SK-N-SH treated with all-trans-retinoic acid at 6 μM for 48 hours (cell line): ENCODE data around the gene TBXT.

ENCODE experiments used
- ARNTL ChIP-seq: fragments of 450-650 bp; formaldehyde crosslinking; IDR thresholded peaks from 2 replicates; pipeline ENCODE4 v1.5.0; 2020; ENCODE audit warnings: low read depth, mild to moderate bottlenecking, moderate library complexity, borderline replicate concordance
- OSR1 ChIP-seq: fragments of 250-450 bp; sonication (Bioruptor Pico); IDR thresholded peaks from 2 replicates; pipeline ENCODE4 v1.8.0; 2022; ENCODE audit warnings: moderate library complexity, mild to moderate bottlenecking, inconsistent platforms
- RARB ChIP-seq: fragments of 250-450 bp; sonication (Bioruptor Pico); IDR thresholded peaks from 2 replicates; pipeline ENCODE4 v1.8.0; 2021; ENCODE audit warnings: mild to moderate bottlenecking, moderate library complexity
- TOX ChIP-seq: fragments of 250-450 bp; sonication (Bioruptor Pico); IDR thresholded peaks from 2 replicates; pipeline ENCODE4 v1.8.0; 2021; ENCODE audit warnings: mild to moderate bottlenecking, moderate library complexity, borderline replicate concordance
- ZNF70 ChIP-seq: fragments of 450-650 bp; formaldehyde crosslinking; IDR thresholded peaks from 2 replicates; pipeline ENCODE4 v1.5.0; 2020; ENCODE audit warnings: mild to moderate bottlenecking, moderate library complexity
- TF ChIP-seq, protein P1 (sequence below): fragments of 250-450 bp; sonication (Bioruptor Pico); IDR thresholded peaks from 2 replicates; pipeline ENCODE4 v1.8.0; 2020; ENCODE audit warnings: mild to moderate bottlenecking, moderate library complexity, borderline replicate concordance
- TF ChIP-seq, protein P2 (sequence below): fragments of 250-450 bp; sonication (Bioruptor Pico); IDR thresholded peaks from 2 replicates; pipeline ENCODE4 v1.5.1; 2020; ENCODE audit warnings: low read depth, mild to moderate bottlenecking, moderate library complexity
- TF ChIP-seq, protein P3 (sequence below): fragments of 250-450 bp; sonication (Bioruptor Pico); IDR thresholded peaks from 2 replicates; pipeline ENCODE4 v1.8.0; 2021; ENCODE audit warnings: low read depth, mild to moderate bottlenecking, moderate library complexity, borderline replicate concordance
- TF ChIP-seq, protein P4 (sequence below): fragments of 250-450 bp; sonication (Bioruptor Pico); IDR thresholded peaks from 2 replicates; pipeline ENCODE4 v1.5.0; 2020; ENCODE audit warnings: mild to moderate bottlenecking, moderate library complexity
- TF ChIP-seq, protein P5 (sequence below): fragments of 250-450 bp; sonication (Bioruptor Pico); IDR thresholded peaks from 2 replicates; pipeline ENCODE4 v1.5.1; 2021; ENCODE audit warnings: mild to moderate bottlenecking, moderate library complexity

DNA sequence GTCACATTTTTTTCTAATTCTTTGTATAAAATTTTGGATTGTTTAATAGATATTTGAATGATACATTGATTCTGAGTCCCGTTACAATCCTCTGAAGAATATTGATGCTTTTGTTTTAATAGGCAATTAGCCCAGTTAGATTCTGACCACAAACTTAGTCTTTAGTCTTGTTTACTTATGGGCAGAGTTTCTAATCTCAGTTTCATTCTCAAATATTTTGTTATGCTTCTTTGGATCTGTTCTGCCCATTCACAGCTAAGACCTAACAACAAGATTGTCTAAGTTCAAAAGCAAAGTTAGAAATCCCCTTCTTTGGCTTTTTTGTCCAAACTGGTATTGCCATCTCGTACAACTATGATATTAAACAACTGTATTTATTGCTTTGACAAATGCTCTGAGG is 58.0 kb downstream of the TBXT start:
- TF ChIP-seq, protein P1, sequence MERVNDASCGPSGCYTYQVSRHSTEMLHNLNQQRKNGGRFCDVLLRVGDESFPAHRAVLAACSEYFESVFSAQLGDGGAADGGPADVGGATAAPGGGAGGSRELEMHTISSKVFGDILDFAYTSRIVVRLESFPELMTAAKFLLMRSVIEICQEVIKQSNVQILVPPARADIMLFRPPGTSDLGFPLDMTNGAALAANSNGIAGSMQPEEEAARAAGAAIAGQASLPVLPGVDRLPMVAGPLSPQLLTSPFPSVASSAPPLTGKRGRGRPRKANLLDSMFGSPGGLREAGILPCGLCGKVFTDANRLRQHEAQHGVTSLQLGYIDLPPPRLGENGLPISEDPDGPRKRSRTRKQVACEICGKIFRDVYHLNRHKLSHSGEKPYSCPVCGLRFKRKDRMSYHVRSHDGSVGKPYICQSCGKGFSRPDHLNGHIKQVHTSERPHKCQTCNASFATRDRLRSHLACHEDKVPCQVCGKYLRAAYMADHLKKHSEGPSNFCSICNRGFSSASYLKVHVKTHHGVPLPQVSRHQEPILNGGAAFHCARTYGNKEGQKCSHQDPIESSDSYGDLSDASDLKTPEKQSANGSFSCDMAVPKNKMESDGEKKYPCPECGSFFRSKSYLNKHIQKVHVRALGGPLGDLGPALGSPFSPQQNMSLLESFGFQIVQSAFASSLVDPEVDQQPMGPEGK (CRISPR knock-in tag): no peak
- TF ChIP-seq RARB (no peak), ZNF70 (no peak), OSR1 (CRISPR knock-in tag) (no peak), TOX (CRISPR knock-in tag) (no peak), ARNTL (no peak)
- TF ChIP-seq, protein P2, sequence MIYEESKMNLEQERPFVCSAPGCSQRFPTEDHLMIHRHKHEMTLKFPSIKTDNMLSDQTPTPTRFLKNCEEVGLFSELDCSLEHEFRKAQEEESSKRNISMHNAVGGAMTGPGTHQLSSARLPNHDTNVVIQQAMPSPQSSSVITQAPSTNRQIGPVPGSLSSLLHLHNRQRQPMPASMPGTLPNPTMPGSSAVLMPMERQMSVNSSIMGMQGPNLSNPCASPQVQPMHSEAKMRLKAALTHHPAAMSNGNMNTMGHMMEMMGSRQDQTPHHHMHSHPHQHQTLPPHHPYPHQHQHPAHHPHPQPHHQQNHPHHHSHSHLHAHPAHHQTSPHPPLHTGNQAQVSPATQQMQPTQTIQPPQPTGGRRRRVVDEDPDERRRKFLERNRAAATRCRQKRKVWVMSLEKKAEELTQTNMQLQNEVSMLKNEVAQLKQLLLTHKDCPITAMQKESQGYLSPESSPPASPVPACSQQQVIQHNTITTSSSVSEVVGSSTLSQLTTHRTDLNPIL: no peak
- TF ChIP-seq, protein P3, sequence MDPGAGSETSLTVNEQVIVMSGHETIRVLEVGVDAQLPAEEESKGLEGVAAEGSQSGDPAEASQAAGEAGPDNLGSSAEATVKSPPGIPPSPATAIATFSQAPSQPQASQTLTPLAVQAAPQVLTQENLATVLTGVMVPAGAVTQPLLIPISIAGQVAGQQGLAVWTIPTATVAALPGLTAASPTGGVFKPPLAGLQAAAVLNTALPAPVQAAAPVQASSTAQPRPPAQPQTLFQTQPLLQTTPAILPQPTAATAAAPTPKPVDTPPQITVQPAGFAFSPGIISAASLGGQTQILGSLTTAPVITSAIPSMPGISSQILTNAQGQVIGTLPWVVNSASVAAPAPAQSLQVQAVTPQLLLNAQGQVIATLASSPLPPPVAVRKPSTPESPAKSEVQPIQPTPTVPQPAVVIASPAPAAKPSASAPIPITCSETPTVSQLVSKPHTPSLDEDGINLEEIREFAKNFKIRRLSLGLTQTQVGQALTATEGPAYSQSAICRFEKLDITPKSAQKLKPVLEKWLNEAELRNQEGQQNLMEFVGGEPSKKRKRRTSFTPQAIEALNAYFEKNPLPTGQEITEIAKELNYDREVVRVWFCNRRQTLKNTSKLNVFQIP: no peak
- TF ChIP-seq, protein P4, sequence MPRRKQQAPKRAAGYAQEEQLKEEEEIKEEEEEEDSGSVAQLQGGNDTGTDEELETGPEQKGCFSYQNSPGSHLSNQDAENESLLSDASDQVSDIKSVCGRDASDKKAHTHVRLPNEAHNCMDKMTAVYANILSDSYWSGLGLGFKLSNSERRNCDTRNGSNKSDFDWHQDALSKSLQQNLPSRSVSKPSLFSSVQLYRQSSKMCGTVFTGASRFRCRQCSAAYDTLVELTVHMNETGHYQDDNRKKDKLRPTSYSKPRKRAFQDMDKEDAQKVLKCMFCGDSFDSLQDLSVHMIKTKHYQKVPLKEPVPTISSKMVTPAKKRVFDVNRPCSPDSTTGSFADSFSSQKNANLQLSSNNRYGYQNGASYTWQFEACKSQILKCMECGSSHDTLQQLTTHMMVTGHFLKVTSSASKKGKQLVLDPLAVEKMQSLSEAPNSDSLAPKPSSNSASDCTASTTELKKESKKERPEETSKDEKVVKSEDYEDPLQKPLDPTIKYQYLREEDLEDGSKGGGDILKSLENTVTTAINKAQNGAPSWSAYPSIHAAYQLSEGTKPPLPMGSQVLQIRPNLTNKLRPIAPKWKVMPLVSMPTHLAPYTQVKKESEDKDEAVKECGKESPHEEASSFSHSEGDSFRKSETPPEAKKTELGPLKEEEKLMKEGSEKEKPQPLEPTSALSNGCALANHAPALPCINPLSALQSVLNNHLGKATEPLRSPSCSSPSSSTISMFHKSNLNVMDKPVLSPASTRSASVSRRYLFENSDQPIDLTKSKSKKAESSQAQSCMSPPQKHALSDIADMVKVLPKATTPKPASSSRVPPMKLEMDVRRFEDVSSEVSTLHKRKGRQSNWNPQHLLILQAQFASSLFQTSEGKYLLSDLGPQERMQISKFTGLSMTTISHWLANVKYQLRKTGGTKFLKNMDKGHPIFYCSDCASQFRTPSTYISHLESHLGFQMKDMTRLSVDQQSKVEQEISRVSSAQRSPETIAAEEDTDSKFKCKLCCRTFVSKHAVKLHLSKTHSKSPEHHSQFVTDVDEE: no peak
- TF ChIP-seq, protein P5, sequence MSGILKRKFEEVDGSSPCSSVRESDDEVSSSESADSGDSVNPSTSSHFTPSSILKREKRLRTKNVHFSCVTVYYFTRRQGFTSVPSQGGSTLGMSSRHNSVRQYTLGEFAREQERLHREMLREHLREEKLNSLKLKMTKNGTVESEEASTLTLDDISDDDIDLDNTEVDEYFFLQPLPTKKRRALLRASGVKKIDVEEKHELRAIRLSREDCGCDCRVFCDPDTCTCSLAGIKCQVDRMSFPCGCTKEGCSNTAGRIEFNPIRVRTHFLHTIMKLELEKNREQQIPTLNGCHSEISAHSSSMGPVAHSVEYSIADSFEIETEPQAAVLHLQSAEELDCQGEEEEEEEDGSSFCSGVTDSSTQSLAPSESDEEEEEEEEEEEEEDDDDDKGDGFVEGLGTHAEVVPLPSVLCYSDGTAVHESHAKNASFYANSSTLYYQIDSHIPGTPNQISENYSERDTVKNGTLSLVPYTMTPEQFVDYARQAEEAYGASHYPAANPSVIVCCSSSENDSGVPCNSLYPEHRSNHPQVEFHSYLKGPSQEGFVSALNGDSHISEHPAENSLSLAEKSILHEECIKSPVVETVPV (CRISPR knock-in tag): no peak
